ACHN (cell line): ENCODE data around the gene TBC1D9B.

ENCODE experiments used
- DNase-seq: peaks from one replicate; pipeline ENCODE4 v3.0.0-alpha.2; 2015
- in situ Hi-C: cut with HindIII; loops from 2 replicates; pipeline ENCODE4 v1.10.0; 2017; ENCODE audit warnings: low sequenced_read_pairs, low pct_ligation_motif_present, low pct_unique_long_range_greater_than_20kb

The TBC1D9B gene

DNA sequence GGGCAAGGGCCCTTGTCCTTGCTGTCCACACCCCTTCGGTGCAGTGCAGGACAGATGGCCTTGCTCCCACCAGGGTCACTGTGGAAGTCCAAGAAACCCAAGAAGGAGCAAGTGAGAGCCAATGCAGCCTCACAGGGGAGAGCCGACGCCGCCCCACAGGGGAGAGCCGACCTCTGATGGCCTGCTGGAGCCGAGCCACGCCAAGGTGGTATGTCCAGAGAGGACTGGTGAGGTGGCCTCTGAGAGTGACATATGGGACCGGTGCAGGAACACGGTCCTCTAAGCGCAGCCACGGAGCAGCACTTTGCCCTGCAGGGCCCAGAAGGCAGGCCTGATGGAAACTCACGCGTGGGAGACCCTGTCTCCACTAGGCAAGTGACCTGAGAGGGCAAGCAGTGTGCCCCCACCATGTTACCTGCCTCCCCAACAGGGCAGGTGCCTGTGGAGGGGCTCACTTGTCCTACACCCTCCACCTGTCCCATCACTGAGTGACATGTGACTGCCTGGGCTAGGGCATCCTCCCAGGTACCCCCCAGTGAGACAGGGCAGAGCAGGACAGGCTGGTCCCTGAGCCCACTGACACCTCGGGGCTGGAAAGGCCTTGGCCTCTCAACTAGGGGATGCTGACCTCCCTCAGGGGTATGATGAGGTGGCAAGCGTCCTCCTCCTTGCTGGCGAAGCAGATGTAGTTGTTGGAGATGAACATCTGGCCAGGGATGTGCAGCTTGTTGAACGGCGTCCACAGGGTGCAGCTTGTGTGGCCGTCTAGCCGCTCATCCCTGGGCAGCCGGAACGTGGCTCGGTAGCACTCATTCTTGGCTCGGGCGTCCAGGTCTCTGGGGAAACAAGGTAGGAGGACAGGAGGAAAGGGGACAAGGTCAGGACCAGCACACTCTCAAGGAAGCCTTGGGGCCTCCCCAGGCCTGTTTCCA, 16.7 kb downstream of the TBC1D9B start:
- DNase-seq: no peak
- in situ Hi-C loops: no loop called here

DNA sequence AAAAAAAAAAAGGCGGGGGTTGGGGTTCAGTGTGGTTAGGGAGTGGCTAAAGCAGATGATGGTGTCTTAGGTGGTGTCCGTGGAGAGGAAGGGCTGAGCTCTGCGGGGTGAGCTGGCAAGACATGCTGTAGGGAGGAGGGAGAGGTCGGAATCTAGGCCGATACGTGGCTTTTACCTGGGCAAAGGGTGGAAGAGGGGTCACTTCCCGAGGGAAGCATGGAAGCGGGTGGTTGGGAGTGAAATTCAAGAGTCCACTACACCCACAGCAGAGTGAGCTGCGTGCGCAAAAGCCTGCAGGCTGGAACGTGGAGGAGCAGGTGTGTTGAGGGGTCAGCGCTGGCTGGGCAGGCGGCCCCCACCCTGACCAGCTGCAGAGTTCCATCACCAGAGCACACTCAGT, 17.8 kb downstream of the TBC1D9B start:
- DNase-seq: no peak
- in situ Hi-C loops: no loop called here

DNA sequence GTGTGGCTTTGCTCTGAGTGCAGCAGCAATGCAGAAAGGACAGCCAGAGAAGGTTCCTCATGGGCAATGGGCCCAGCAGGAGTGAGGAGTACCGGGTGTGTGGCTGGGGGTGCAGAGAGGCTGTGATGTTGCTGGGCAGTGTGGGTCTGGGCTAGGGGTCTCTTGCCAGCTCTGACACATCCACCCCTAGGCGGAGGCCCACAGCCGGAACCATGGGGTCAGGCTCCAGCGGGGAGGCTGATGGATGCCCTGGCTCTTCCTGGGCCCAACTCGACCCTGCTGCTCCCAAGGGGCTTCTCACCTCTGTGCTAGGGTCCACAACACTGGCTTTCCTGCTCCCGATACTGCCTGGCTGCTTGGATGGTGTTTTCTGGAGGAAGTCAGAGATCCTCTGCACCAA, 19.9 kb downstream of the TBC1D9B start:
- no peak for DNase-seq
- in situ Hi-C loops: no loop called here

DNA sequence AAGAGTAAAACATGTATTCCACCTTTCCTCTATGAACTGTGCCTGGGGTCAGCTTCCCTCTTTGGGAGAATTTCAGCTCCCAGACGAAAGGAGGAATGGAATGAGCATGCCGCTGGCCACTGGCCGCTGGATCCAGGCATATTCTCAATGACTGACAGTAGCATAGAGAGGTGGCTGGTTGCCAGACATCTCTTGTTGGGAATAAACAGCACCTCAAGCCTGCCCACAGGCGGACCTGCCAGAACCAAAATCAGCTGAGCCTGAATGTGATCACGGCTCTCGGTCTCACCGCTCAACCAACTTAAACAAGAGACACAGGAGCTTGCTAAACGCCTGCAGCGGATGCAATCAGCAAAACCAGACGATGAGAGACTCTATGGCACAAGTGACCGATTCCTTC, 20.6 kb downstream of the TBC1D9B start:
- in situ Hi-C loops: no loop called here
- DNase-seq: no peak

DNA sequence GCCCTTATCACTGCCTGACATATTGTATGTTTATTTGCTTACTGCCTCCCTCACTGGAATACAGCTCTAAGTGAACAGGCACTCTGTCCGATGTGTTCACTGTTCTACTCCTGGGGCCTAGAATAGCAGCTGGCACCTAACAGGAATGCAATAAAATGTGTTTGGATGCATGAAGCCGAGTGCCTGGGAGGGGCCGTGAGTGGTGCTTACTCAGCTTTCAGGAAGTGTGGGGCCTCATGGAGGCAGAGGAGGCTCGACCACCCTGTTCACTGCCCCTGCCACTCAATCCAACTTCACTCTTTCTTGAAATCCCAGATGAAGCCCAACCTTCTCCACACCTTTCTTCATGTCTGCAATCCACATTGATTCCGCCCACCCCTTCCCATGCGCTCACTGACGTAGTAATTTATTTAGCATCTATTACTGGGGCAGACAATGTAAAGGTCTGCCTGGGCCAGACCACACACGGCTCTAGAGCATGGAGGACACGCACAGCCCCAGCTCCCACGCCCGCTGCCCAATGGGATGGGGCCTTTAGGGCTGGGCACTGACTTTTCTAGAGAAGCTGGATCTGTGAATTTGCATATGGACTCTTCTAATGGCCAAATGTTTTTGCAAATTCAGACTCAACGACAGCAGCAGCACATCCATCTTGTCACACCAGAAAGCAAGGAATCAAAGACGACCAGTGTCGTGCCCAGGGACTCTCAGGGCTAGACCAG, 21.3 kb downstream of the TBC1D9B start:
- no peak for DNase-seq
- in situ Hi-C loops: no loop called here

DNA sequence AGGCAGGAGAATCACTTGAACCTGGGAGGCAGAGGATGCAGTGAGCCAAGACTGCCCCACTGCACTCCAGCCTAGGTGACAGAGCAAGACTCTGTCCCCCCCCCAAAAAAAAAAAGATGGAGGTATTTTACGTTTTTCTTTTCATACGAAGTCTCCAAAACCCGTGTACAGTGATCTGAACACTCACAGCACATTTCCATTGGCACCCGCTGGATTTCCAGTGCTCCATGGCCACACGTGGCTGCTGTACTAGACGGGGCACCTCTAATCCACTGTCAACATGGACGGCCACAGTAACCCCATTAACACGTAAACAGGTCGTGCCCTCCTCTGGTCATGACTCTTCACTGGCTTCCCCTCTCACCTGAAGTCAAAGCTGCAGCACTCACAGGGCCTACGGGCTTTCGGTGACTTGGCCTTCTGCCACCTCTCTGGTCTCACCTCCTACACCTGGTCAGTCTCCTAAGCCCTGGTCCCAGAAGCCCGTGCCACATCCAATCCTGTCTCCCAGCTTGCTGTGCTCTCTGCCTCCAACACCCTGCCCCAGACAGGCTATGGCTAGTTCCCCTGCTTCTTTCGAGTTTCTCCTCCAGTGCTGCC, 22.1 kb downstream of the TBC1D9B start:
- in situ Hi-C loops: no loop called here
- DNase-seq: no peak

DNA sequence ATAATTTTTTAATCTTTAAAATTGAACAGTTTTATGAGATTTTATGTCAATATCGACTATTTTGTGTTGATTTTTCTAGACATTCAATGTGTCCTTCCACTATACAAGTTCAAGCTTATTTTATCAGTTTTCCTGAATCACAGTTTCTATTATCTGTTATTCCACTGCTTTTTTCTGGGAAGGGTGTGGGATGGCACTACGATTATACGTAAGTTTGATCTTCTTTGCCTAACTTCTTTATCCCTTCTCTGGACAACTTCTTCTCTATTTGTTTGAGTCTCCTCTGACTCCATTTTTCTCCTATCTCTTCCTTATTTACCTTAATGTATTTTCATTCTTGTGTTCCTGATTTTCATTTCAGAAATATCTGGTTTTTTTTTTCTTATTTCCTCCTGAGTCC, 24.5 kb downstream of the TBC1D9B start:
- DNase-seq: peak; percentile 3
- in situ Hi-C loops: no loop called here

DNA sequence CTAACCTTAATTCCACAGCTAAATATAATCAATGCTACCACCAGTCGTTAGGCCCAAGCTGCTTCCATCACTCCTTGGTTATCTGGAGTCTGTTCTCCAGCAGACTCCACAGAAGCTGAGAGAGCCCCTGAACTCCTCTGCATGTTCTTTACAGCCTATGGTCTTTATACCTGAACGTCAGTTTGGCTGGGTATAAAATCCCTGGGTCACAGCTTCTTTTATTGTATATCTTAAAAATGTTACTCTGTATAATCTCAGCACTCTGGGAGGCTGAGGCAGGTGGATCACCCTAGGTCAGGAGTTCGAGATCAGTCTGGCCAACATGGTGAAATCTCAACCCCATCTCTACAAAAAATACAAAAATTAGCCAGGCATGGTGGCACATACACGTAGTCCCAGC, 25.4 kb downstream of the TBC1D9B start:
- in situ Hi-C loops: no loop called here
- DNase-seq: no peak

DNA sequence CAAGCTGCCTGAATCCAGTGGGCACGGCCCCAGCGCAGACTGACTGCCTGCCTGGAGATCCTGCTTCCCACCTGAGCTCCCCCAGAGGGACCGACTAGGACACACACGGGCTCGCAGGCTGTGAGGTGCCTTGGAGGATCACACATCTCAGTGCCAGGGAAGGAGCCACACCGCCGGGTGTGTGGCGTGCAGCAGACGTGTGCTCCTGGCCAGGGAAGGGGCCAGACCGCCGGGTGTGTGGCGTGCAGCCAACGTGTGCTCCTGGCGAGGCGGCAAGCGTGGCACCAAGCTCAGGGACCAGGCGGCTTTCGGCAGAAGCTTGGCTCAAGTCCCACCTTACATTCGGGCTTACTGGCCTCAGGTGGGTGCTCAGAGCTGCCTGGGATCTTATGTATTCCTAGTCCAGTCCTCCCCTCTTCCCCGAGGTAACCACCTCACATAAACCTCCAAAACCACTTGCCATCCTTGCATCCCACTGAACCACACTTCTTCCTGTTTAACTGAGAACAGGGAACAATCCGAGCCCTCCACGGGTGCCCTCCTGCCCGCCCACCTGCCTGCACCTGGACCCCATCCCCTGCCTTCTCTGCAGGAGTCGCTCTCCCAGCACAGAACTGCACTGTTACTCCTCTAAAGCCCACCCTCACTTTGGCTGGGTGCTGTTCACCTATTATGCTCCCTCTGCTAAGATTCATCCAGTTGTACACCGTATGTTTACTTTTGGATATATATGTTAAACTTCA, 26.7 kb downstream of the TBC1D9B start:
- no peak for DNase-seq
- in situ Hi-C loops: no loop called here

DNA sequence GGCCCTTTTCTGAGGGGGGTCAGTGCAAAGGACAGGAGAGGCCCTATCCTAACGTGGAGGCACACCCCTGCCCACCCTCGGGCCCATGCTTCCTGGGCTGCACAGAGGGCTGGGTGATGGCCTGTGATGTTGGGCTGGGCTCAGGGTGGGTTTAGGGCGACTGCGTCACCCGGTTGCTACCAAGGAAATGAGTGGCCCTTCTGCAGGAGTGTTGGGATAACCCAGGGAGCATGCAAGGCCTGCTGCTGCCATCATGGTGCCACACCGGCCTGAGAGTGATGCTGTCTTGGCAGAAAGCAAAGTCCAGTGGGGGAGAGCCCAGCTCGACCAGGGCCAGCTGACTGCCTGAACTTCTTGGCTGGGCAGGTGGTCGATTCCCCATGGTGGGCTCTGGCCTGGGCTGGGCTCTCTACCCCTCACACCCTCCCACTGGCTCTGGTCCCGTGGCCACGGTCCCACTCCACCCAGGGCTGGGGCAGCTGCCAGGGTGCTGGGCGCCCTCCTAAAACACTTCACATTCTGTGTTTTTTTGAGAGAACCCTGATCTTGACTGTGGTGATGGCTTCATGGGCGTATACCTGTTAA, 27.5 kb downstream of the TBC1D9B start:
- no peak for DNase-seq
- in situ Hi-C loops: no loop called here

DNA sequence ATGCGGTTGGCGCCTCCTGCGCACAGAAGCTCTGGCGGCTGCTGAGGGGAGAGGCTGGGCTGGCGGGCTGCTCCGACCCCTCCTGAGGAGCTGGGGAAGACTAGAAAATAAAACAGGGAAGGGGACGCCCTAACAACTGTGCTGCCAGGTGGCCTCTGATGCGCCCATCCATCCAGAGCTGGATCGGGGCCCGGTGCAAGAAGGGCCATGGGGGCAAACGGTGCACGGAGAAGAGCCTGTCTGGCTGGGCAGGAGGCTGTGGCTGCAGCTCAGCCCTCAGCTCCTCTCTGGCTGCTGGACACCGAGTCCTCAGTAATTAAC, 28.0 kb downstream of the TBC1D9B start:
- in situ Hi-C loops: no loop called here
- DNase-seq: no peak

DNA sequence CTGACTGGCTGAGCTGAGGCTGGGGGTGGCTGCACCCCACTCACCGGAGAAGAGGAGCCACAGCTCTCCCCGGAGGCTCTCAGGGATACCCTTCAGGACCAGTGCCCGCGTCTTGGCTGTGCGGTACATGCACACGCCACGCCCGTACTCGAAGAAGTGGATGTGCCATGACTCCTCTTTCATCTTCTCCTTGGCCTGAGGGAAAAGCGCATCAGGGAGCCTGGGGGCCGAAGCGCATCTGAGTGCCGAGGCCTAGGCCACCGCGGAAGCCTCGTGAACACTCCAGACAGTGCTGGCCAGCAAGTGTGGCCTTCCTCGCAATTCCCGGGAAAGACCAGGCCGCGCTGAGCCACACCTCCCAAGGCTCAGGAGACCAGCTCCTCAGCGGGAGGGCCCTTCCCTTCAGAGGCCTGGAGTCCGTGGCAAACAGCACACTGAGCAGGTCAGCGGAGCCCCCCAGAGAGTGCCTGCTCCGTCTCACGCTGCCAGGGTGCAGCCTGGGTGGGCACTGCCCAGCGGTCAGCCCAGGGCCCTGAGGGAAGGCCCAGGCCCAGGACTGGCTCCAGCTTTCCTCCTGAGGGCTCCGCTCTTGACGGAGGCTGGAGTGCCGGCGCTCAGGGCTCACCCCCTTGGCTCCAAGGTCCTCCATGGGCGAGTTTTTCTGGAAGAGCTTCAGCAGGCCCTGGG, 28.6 kb downstream of the TBC1D9B start:
- DNase-seq: no peak
- in situ Hi-C loops: no loop called here

DNA sequence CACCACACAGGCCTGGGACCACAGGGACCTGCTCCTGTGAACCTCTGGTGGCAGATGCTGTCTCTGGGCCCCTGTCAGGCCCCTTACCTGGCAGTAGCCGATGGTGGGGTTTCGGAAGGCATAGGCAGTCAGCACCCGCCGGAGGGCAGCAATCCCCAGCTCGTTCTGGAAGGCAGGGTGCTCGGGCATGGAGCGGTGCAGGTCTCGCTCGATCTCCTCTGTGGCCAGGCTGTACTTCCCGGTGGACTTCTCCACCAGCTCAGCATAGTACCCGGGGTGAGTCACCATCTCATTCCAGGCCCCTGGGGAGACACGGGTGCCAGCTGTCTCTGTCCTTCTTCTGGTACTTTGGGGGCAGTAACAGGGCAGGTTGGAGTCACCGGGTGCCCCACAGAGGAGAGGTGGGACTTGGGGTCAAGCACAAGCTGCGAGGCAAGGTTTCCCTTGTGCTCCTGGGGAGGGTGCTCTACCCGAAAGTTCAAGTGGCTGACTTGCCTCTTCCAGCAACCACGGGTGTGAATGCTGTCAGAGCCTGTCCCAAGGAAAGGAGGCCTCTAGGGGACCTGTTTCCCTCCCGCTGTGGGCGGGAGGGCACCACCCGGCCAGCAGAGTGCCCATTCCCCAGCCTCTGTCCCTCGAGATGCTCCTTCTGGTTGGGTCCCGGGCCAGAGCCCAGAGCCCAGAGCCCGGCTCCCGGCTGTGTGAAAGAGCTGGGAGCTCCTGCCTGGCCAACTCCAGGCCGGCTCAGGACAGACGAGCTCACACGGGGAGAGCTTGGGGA, 29.3 kb downstream of the TBC1D9B start:
- in situ Hi-C loops: no loop called here
- DNase-seq: peak; percentile 76

DNA sequence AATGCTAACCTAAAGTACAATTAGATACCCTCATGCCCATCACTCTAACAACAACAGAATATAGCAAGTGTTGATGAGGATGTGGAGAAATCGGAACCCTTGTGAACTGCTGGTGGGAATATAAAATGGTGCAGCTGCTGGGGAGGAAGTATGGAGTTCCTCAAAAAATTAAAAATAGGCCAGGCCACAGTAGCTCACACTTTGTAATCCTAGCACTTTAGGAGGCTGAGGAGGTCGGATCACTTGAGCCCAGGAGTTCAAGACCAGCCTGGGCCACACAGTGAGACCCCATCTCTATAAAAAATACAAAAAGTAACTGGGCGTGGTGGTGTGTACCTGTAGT, 31.1 kb downstream of the TBC1D9B start:
- in situ Hi-C loops: no loop called here
- DNase-seq: no peak

DNA sequence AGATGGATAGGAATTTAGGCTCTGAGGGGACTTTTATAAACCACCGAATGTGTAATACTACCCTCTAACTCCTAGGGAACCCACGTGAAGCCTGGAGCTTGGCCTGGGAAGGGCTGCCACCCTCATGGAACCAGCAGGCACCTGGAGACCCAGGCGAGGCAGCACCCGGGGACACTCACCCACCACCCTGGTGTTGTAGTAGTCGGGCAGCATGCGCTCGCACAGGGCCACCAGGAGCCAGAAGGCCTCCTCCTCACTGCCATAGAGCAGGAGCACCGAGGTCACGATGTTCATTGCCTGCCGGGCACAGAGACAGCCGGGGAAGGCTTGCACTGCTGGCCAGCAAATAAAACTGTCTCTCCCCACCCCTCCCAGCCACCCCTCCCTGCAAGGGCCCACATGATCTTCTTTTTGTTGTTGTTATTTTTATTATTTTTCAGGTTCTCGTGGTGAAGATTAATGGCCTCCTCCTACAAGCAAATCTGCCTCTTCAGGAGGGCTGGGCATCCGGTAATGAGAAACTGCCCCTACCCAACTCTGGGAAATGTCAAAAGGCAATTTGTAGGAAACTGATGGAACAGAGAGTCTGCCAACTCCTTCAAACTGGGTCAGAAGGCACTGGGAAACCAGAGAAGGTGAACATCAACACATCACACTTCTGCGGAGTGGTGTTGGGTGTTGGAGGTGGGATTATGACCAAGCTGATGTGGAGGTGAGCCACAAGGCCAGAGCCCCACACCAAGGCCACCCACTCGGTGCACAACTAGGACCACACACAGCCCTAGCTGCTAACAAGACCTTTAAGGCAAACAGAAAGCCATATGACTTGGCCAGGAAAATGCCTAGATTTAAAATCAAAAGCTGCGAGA, 31.7 kb downstream of the TBC1D9B start:
- in situ Hi-C loops: no loop called here
- no peak for DNase-seq

DNA sequence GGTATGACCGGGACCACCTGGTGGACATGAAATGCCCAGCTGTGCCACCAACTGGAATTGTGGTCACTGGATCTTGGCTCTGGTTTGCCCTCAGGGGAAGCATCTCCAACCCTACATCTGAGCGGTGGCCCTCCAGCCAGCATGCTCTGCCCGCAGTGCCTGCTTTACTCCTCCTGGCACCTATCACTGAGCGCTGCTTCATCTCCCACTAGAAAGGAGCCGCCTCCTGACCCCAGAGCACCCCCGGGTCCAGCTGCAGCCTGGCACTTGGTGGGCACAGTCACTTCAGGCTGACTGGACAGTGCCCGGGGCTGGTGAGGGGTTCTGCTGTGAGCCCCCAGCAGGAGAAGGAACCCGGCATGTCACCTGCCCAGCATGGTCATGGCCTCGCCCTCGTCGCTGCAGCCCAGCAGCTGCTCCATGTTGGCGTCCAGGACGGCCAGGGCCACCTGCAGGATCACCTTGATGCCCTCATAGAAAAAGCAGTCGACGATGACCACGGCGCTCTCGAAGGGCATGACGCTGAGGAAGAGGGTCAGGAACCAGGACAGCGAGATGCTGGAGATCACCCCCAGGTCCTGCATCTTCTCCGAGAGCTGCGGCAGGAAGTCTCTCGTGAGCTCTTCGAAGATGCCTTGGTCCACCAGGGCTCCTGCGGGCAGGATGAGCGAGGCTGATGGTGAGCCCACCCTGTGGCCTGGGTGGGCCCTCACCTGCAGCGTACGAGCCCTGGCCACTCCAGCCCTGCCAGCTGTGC, 33.0 kb downstream of the TBC1D9B start:
- in situ Hi-C loops: no loop called here

More for the DNA sequence above, 33.0 kb downstream of the TBC1D9B start:
- no peak for DNase-seq
